ENCODE results near the gene EXOSC3.

DNA sequence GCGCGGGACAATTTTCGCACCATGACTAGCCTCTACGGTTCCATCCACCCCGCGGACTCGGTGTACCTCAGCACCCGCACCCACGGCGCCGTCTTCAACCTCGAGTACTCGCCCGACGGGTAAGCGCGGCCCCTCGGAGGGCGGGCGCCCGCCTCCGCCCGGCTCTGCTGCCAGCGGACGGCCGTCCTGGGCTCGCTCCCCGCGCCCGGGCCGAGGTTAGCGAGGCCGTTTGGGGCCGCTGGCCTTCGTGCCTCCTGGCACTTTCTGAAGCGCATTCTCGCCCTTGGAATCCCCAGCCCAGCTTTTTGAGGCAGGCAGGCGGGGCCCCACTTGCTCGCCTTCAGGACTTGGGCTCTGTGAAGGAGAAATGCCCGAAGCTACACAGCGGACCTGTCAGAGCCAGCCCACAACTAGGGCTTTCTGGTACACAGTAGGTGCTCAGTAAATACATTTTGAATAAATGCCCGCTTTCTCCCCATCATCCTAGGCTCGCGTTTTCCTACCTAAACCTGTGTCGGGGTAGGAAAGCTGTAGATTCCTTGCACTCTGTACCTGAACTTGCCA, 16.5 kb upstream of the EXOSC3 start:
- TF ChIP-seq, protein P1, sequence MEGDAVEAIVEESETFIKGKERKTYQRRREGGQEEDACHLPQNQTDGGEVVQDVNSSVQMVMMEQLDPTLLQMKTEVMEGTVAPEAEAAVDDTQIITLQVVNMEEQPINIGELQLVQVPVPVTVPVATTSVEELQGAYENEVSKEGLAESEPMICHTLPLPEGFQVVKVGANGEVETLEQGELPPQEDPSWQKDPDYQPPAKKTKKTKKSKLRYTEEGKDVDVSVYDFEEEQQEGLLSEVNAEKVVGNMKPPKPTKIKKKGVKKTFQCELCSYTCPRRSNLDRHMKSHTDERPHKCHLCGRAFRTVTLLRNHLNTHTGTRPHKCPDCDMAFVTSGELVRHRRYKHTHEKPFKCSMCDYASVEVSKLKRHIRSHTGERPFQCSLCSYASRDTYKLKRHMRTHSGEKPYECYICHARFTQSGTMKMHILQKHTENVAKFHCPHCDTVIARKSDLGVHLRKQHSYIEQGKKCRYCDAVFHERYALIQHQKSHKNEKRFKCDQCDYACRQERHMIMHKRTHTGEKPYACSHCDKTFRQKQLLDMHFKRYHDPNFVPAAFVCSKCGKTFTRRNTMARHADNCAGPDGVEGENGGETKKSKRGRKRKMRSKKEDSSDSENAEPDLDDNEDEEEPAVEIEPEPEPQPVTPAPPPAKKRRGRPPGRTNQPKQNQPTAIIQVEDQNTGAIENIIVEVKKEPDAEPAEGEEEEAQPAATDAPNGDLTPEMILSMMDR (IDR thresholded peaks at IDR 0.05): no peak
- TF ChIP-seq EZH2 (IDR thresholded peaks at IDR 0.05; ENCODE audit: borderline replicate concordance, insufficient read depth, low read depth, low read length, poor library complexity, severe bottlenecking): no peak

Measured in B cell (primary cell).